Lower leg skin (tissue), 3 donors: ENCODE results near the gene SLC5A5.

Source experiments
- CTCF ChIP-seq, 3 donors: fragments of 450-650 bp; IDR thresholded peaks; one replicate each; pipeline ENCODE4 v1.5.1; 2016; ENCODE audit warnings: antibody characterized with exemption in 3 of 3, mild to moderate bottlenecking in 3 of 3, moderate library complexity in 2 of 3
- POLR2A ChIP-seq, 2 donors: fragments of 450-650 bp; IDR thresholded peaks; one replicate each; pipeline ENCODE4 v1.6.1; 2016 to 2017; ENCODE audit warnings: antibody characterized with exemption in 2 of 2, mild to moderate bottlenecking in 1 of 2, moderate library complexity in 1 of 2

GRCh38 chr19:17843908-17844490 lies 27.7 kb upstream of the SLC5A5 start:
- TF ChIP-seq POLR2A (IDR thresholded peaks at IDR 0.05): no peak
- TF ChIP-seq CTCF (IDR thresholded peaks at IDR 0.05): no peak
